ENCODE data around the gene FOXN3. TPM values are rescaled to one million over a fixed set of nuclear protein-coding genes. Genes with fewer than 3 reads are reported as not detected.

FOXN3 gene
- total RNA-seq, 4 donors from 2014 or later, result 129 to 213 (median 163) TPM

DNA sequence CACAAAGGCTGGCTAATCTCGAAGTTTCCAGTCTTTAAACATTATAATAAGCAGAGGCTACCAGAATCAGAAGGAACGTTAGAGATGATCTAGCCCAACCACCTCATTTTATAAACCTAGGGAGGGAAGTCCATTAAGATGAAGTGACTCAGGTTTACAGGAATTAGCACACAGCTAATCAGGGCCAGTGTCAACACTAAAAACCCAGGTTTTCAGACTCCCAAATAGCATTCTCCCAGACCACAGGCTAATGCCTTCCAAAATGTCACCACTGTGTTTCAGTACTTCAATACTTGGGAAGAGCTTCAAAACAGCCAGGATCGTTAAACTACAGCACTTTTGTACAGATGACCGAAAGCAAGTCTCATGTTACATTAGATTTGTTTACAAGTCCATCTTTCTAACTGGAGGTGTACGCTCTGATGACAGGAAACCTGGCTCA is 89.2 kb downstream of the FOXN3 start:
- TF ChIP-seq POLR2A (IDR thresholded peaks at IDR 0.05), result no peak
- TF ChIP-seq, protein P1, sequence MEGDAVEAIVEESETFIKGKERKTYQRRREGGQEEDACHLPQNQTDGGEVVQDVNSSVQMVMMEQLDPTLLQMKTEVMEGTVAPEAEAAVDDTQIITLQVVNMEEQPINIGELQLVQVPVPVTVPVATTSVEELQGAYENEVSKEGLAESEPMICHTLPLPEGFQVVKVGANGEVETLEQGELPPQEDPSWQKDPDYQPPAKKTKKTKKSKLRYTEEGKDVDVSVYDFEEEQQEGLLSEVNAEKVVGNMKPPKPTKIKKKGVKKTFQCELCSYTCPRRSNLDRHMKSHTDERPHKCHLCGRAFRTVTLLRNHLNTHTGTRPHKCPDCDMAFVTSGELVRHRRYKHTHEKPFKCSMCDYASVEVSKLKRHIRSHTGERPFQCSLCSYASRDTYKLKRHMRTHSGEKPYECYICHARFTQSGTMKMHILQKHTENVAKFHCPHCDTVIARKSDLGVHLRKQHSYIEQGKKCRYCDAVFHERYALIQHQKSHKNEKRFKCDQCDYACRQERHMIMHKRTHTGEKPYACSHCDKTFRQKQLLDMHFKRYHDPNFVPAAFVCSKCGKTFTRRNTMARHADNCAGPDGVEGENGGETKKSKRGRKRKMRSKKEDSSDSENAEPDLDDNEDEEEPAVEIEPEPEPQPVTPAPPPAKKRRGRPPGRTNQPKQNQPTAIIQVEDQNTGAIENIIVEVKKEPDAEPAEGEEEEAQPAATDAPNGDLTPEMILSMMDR (IDR thresholded peaks at IDR 0.05), result no peak
- H3K27me3 ChIP-seq, result no peaks in the 10 kb centered on the region
- H3K4me1 ChIP-seq, result peaks cover 0 to 4% (median 2%) of the 10 kb centered on the region in 4 donors
- H3K9me3 ChIP-seq, result no peaks in the 10 kb centered on the region
- H3K4me3 ChIP-seq, result no peak overlapping the region
- no peak for DNase-seq
- no peak overlapping the region for H3K27ac ChIP-seq
- no peaks in the 10 kb centered on the region for H3K36me3 ChIP-seq

DNA sequence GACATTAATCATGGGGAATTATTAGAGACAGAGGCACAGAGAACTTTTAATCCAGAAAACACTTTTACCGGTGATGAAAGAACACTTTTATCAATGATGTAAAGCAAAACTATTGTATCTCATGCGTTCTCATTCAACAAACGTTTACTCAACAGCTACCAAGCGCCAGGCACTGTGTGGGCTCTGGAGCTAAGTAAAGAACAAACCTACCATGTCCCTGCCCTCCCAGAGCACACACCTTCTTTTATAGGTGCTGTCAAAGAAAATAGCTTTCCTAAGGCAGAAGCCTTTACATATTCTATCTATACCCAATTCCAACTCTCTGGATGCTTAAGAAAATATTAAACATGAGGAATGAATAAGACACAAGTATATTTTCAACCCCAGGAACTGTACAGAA is 91.1 kb downstream of the FOXN3 start:
- DNase-seq, result no peak
- no peaks in the 10 kb centered on the region for H3K9me3 ChIP-seq
- no peaks in the 10 kb centered on the region for H3K36me3 ChIP-seq
- H3K4me3 ChIP-seq, result no peak overlapping the region
- TF ChIP-seq POLR2A (IDR thresholded peaks at IDR 0.05), result no peak
- TF ChIP-seq, protein P1 (IDR thresholded peaks at IDR 0.05), result no peak
- no peak overlapping the region for H3K27ac ChIP-seq
- no peaks in the 10 kb centered on the region for H3K27me3 ChIP-seq
- peaks cover 0 to 5% (median 2%) of the 10 kb centered on the region in 4 donors for H3K4me1 ChIP-seq

DNA sequence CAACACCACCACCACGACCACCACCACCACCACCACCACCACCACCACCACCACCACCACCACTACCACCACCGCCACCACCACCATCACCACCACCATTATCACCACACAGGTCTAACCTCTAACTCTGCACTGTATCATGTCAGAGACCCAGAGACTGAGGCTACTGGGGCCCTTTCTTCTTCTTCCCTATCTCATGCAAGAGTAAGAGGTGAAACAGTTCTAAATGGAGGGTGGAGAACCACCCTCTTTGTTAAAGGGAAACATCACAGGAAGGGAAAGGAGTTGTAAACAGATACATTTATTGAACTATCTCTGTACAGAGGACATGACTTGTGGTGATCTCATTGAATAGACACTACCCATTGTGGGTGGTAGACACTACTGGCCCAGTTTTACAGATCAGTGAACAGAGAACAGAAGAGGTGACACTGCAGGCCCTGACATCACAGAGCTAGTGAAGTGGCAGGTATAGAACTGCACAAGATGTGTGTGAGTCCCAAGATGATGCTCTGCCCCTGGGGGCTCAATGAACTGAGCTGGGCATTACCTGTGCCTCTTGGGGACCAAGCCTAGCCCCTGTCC is 91.6 kb downstream of the FOXN3 start:
- no peaks in the 10 kb centered on the region for H3K36me3 ChIP-seq
- DNase-seq, result no peak
- no peaks in the 10 kb centered on the region for H3K9me3 ChIP-seq
- H3K4me3 ChIP-seq, result no peak overlapping the region
- H3K27me3 ChIP-seq, result no peaks in the 10 kb centered on the region
- peaks cover 0 to 9% (median 2%) of the 10 kb centered on the region in 4 donors for H3K4me1 ChIP-seq
- TF ChIP-seq POLR2A (IDR thresholded peaks at IDR 0.05), result no peak
- TF ChIP-seq, protein P1 (IDR thresholded peaks at IDR 0.05), result no peak
- no peak overlapping the region for H3K27ac ChIP-seq

DNA sequence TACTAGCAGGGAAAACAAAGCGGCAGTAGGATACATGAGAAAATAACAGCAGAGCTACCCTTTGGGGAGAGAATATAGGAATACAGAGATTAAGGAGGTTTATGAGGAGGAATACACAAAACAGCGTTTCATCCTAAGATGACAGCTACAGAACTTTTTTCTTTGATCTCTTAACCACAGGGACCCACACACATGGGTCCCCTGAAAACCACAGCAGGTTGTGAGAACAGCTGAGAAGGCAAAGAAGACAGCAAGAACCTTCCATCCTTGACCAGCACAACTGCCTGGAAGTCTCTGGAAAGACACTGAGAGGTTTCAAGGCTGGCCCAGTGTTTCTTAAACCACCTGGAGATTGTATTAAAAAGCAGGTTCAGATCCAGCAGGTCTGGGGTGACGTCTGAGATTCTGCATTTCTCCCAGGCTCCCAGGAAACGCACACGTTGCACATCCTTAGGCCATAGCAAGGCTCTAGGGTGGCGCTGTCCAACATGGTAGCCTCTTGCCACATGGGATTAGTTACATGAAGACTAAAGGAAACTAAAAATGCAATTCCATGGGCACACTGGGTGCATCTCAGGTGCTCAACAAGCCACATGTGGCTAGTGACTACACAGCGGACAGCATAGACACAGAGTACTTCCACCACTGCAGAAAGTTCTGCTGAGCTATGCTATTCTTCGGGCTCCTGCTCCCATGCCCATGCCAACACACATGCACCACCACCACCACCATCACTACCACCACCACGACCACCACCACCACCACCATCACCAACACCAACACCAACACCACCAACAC is 92.3 kb downstream of the FOXN3 start:
- no peak for TF ChIP-seq POLR2A (IDR thresholded peaks at IDR 0.05)
- TF ChIP-seq, protein P1 (IDR thresholded peaks at IDR 0.05), result no peak
- H3K9me3 ChIP-seq, result no peaks in the 10 kb centered on the region
- H3K27me3 ChIP-seq, result no peaks in the 10 kb centered on the region
- H3K4me3 ChIP-seq, result no peak overlapping the region
- H3K36me3 ChIP-seq, result no peaks in the 10 kb centered on the region
- no peak for DNase-seq
- H3K27ac ChIP-seq, result no peak overlapping the region
- peaks cover 0 to 6% (median 2%) of the 10 kb centered on the region in 4 donors for H3K4me1 ChIP-seq

DNA sequence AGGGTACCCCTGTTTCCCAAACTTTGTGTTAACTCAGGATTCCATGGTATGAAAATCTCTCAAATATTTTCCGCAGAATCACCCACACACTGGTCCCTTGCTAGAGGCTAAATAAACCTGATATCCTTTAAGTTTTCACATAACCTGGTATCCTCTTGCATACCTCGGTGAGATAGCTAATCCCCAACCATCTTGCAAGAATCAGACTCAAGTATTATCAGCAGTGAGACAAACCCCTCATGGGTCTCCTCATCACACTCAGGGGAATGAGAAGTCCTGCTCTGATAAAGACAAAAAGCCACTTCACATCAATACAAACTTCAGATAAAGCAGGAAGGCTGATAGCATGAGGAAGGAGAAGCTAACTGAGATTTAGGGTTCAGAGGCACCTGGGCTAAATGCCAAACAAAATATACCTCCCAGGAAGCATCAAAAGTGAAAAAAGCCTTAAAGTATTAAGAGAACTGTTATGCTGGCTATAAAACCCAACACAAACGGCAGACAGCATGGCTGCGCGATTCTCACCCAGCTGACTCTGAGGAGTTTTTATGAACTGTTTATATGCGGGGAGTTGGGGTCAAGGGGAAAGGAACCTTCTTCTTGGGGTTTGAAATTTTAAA is 96.5 kb downstream of the FOXN3 start:
- H3K27me3 ChIP-seq, result no peaks in the 10 kb centered on the region
- TF ChIP-seq, protein P1 (IDR thresholded peaks at IDR 0.05), result no peak
- TF ChIP-seq POLR2A (IDR thresholded peaks at IDR 0.05), result no peak
- H3K9me3 ChIP-seq, result no peaks in the 10 kb centered on the region
- no peak for DNase-seq
- H3K36me3 ChIP-seq, result no peaks in the 10 kb centered on the region
- H3K27ac ChIP-seq, result no peak overlapping the region
- H3K4me1 ChIP-seq, result peaks cover 0 to 6% (median 2%) of the 10 kb centered on the region in 4 donors
- no peak overlapping the region for H3K4me3 ChIP-seq
